ENCODE measurements around the gene TRMT2A. TPM values are rescaled to one million over a fixed set of nuclear protein-coding genes. Genes with fewer than 3 reads are reported as not detected.

The TRMT2A gene
- total RNA-seq: 52.6 and 56.0 TPM in 2 replicates

GRCh38 chr22:20116951-20117632, at the start of gene TRMT2A:
Gene TRMT2A, minus strand, starts transcription at chr22:20117226. Its CDS starts 320 bp downstream, at chr22:20116906.

GRCh38 chr22:20150381-20151275, 33.6 kb upstream of the TRMT2A start, which contains the start of gene CCDC188:
Gene CCDC188, minus strand, starts transcription at chr22:20151055. Its CDS starts 69 bp downstream, at chr22:20150986.

GRCh38 chr22:20131597-20131858, 14.5 kb upstream of the TRMT2A start, which contains the start of gene ZDHHC8:
Gene ZDHHC8, plus strand, starts transcription at chr22:20131804. Its CDS starts 144 bp downstream, at chr22:20131948.

GRCh38 chr22:20115691-20116375, 1.2 kb downstream of the TRMT2A start, which contains the start of gene RANBP1:
Gene RANBP1, plus strand, starts transcription at chr22:20116104. Its CDS starts 81 bp downstream, at chr22:20116185.

GRCh38 chr22:20079745-20080444, 37.1 kb downstream of the TRMT2A start, which contains the start of gene DGCR8:
Gene DGCR8, plus strand, starts transcription at chr22:20080241. Its CDS starts 5,723 bp downstream, at chr22:20085964.

Small RNA genes lying within 50 kb of the gene (small RNA-seq; reads per million reads assigned to genes)
- gene MIR6816: not detected
- gene RF00017: not detected
- not detected for gene RF00599

Other genes starting within 250 kb of the TRMT2A start
- gene COMT, start 175.5 kb downstream of the TRMT2A start, total RNA-seq: 192 and 306 TPM in 2 replicates
- gene TXNRD2, start 175.4 kb downstream of the TRMT2A start, total RNA-seq: 21.6 and 30.7 TPM in 2 replicates
- 5.9 and 13.6 TPM in 2 replicates for gene ARVCF, start 100.4 kb downstream of the TRMT2A start, total RNA-seq
- gene TANGO2, start 96.1 kb downstream of the TRMT2A start, total RNA-seq: 19.6 and 45.2 TPM in 2 replicates
- gene DGCR8, start 37.0 kb downstream of the TRMT2A start, total RNA-seq: 28.0 and 44.8 TPM in 2 replicates
- gene RANBP1, start 1.1 kb downstream of the TRMT2A start, total RNA-seq: 92.3 and 142 TPM in 2 replicates
- gene ZDHHC8, start 14.6 kb upstream of the TRMT2A start, total RNA-seq: 8.9 and 12.6 TPM in 2 replicates
- not detected in 2 replicates for gene CCDC188, start 33.8 kb upstream of the TRMT2A start, total RNA-seq
- 2.0 and 4.8 TPM in 2 replicates for gene RTN4R, start 151.1 kb upstream of the TRMT2A start, total RNA-seq
- 67.5 and 73.3 TPM in 2 replicates for gene DGCR6L, start 202.8 kb upstream of the TRMT2A start, total RNA-seq